Tibial nerve (tissue), 4 donors: ENCODE data around the gene ZNF611.

ENCODE experiments used
- CTCF ChIP-seq, 5 experiments: fragments of 200-600 bp in 3 of 5; fragments of 450-650 bp in 2 of 5; sonication (generic) in 3 of 5; IDR thresholded peaks; one replicate each; pipeline ENCODE4 v1.5.1; 2016 to 2019; ENCODE audit warnings: antibody characterized with exemption in 5 of 5, mild to moderate bottlenecking in 3 of 5, moderate library complexity in 2 of 5
- EP300 ChIP-seq, 2 donors: sonication (generic); formaldehyde crosslinking; IDR thresholded peaks; one replicate each; pipeline ENCODE4 v1.6.1; 2017; ENCODE audit warnings: antibody characterized with exemption in 2 of 2, mild to moderate bottlenecking in 1 of 2

- no peak for TF ChIP-seq CTCF (IDR thresholded peaks at IDR 0.05)
- no peak for TF ChIP-seq EP300 (IDR thresholded peaks at IDR 0.05)
These were observed 890 bp upstream of the ZNF611 start for GRCh38 chr19:52735734-52736133.
